Mucosa of rectum (tissue), 2 donors: ENCODE measurements around the gene ARHGDIG.

ENCODE experiments used
- H3K27ac ChIP-seq, 2 donors: one replicate each; pipeline ENCODE4 v1.7.0; 2013; ENCODE audit warnings: inconsistent platforms in 2 of 2, low read depth in 2 of 2, low read length in 2 of 2
- H3K27me3 ChIP-seq, 2 donors: one replicate each; pipeline ENCODE4 v1.7.0; 2013; ENCODE audit warnings: low read length in 2 of 2; ENCODE audit not compliant: control insufficient read depth in 2 of 2, insufficient read depth in 2 of 2
- H3K36me3 ChIP-seq, 2 donors: one replicate each; pipeline ENCODE4 v1.7.0; 2013; ENCODE audit warnings: low read length in 2 of 2; ENCODE audit not compliant: control insufficient read depth in 2 of 2, insufficient read depth in 2 of 2
- H3K4me1 ChIP-seq, 2 donors: one replicate each; pipeline ENCODE4 v1.7.0; 2013; ENCODE audit warnings: low read length in 2 of 2, mild to moderate bottlenecking in 1 of 2; ENCODE audit not compliant: control insufficient read depth in 2 of 2, insufficient read depth in 2 of 2
- H3K4me3 ChIP-seq, 2 donors: one replicate each; pipeline ENCODE4 v1.7.0; 2013; ENCODE audit warnings: low read length in 2 of 2
- H3K9ac ChIP-seq, 2 donors: one replicate each; pipeline ENCODE4 v1.7.0; 2013; ENCODE audit warnings: low read length in 2 of 2, low read depth in 1 of 2, mild to moderate bottlenecking in 1 of 2
- H3K9me3 ChIP-seq, 2 donors: one replicate each; pipeline ENCODE4 v1.7.0; 2013; ENCODE audit warnings: low read length in 2 of 2; ENCODE audit not compliant: control insufficient read depth in 2 of 2
- donor health status: healthy.
- donor health status: Normal muscosa, but diverticular disease.

Gene ARHGDIG

GRCh38 chr16:279531-279930 lies 860 bp upstream of the ARHGDIG start:
- Histone ChIP-seq H3K4me3 (no peak overlapping the region), H3K9ac (no peak overlapping the region), H3K36me3 (no peaks in the 10 kb centered on the region), H3K27me3 (peaks cover 5 to 11% of the 10 kb centered on the region in 2 donors), H3K27ac (no peak overlapping the region), H3K9me3 (no peaks in the 10 kb centered on the region), H3K4me1 (peaks cover 7 to 8% of the 10 kb centered on the region in 2 donors)

GRCh38 chr16:280005-280460 lies 358 bp upstream of the ARHGDIG start:
- no peaks in the 10 kb centered on the region for H3K36me3 ChIP-seq
- H3K27me3 ChIP-seq: peaks cover 4 to 8% of the 10 kb centered on the region in 2 donors
- no peaks in the 10 kb centered on the region for H3K9me3 ChIP-seq
- H3K27ac ChIP-seq: no peak overlapping the region
- H3K9ac ChIP-seq: no peak overlapping the region
- H3K4me1 ChIP-seq: peaks cover 3 to 5% of the 10 kb centered on the region in 2 donors
- no peak overlapping the region for H3K4me3 ChIP-seq

DNA sequence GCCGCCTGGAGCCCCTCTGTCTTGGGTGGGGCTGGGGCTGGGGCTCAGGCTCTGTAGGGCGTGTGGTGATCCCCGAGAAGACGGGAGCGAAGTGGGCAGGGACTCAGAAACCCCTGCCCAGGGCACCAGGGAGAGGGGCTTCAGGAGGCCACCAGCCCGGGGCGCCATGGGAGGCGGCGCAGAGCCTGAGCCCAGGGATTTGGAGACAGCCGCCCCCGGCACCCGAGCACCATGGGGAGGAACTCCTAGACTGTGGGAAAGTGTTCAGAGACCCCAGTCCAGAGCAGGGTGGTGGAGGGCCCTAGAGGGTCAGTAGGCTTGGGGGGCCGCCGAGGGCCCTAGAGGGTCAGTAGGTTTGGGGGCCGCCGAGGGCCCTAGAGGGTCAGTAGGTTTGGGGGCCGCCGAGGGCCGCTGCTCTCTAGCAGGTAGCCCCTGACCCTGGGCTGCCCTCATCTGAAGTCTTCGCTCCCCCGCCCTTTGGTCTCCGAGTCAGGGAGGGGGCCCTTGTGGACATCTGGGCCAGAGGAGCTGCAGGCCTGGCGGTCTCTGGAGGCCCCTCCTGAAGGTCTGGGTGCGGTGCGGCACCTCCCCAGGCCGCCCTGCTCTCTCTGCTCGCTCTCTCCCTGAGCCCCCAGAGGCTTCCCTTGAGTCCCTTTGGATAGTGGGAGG lies 734 bp downstream of the ARHGDIG start:
- Histone ChIP-seq H3K36me3 (no peaks in the 10 kb centered on the region), H3K27me3 (peaks cover 4 to 6% of the 10 kb centered on the region in 2 donors), H3K4me3 (no peak overlapping the region), H3K9ac (no peak overlapping the region), H3K4me1 (peaks cover 0 to 2% of the 10 kb centered on the region in 2 donors), H3K27ac (no peak overlapping the region), H3K9me3 (no peaks in the 10 kb centered on the region)

GRCh38 chr16:281660-282255 lies 1.4 kb downstream of the ARHGDIG start:
- Histone ChIP-seq H3K9me3 (no peaks in the 10 kb centered on the region), H3K27me3 (peaks cover 2 to 3% of the 10 kb centered on the region in 2 donors), H3K4me3 (no peak overlapping the region), H3K36me3 (no peaks in the 10 kb centered on the region), H3K9ac (no peak overlapping the region), H3K4me1 (peaks cover 0 to 2% of the 10 kb centered on the region in 2 donors), H3K27ac (no peak overlapping the region)

DNA sequence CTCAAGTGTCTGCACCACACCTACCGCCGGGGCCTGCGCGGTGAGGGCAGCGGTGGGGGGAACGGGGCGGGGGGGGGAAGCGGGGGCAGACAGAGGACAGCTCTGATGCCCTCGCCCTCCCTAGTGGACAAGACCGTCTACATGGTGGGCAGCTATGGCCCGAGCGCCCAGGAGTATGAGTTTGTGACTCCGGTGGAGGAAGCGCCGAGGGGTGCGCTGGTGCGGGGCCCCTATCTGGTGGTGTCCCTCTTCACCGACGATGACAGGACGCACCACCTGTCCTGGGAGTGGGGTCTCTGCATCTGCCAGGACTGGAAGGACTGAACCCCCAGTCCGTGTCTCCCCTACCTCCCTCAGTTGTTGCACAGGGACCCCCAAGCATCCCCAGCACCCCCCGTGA lies 2.1 kb downstream of the ARHGDIG start:
- H3K36me3 ChIP-seq: no peaks in the 10 kb centered on the region
- H3K4me3 ChIP-seq: no peak overlapping the region
- no peak overlapping the region for H3K27ac ChIP-seq
- H3K9ac ChIP-seq: no peak overlapping the region
- H3K27me3 ChIP-seq: peaks cover 2 to 3% of the 10 kb centered on the region in 2 donors
- peaks cover 0 to 2% of the 10 kb centered on the region in 2 donors for H3K4me1 ChIP-seq
- H3K9me3 ChIP-seq: no peaks in the 10 kb centered on the region

- Histone ChIP-seq H3K4me1 (peaks cover 0 to 2% of the 10 kb centered on the region in 2 donors), H3K4me3 (no peak within 1 kb of the TSS), H3K36me3 (peaks cover 4% of the 10 kb centered on the region in 2 donors), H3K27me3 (peaks cover 2 to 3% of the 10 kb centered on the region in 2 donors), H3K27ac (no peak within 1 kb of the TSS), H3K9me3 (no peaks in the 10 kb centered on the region), H3K9ac (no peak within 1 kb of the TSS)
These were observed 2.8 kb downstream of the ARHGDIG start, which contains the start of gene PDIA2 for GRCh38 chr16:283033-283805. PDIA2 (plus strand) TSS chr16:283164; CDS start chr16:283170, 6 bp downstream.

DNA sequence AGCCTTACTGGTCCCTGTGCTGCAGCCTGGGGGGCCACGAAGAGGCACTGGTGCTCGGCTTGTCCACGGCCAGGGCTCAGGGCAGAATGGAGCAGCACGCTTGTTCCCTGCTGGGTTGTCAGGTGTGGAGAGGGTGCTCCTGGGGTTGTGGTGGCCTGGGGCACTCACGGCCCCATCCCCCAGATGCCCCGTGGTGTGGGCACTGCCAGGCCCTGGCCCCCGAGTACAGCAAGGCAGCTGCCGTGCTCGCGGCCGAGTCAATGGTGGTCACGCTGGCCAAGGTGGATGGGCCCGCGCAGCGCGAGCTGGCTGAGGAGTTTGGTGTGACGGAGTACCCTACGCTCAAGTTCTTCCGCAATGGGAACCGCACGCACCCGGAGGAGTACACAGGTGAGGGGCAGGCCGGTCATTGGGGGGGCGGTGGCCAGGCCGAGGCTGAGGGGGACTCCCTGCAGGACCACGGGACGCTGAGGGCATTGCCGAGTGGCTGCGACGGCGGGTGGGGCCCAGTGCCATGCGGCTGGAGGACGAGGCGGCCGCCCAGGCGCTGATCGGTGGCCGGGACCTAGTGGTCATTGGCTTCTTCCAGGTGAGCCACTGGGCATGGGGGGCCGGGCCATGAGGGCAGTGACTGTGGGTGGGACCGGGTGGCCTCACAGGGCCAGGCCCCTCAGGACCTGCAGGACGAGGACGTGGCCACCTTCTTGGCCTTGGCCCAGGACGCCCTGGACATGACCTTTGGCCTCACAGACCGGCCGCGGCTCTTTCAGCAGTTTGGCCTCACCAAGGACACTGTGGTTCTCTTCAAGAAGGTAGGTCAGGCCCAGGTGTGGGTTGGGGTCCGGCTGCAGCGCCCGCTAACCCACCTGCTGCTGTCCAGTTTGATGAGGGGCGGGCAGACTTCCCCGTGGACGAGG lies 4.1 kb downstream of the ARHGDIG start:
- peaks cover 0 to 3% of the 10 kb centered on the region in 2 donors for H3K27me3 ChIP-seq
- no peak overlapping the region for H3K27ac ChIP-seq
- peaks cover 0 to 2% of the 10 kb centered on the region in 2 donors for H3K4me1 ChIP-seq
- H3K36me3 ChIP-seq: peaks cover 9 to 14% of the 10 kb centered on the region in 2 donors
- no peak overlapping the region for H3K9ac ChIP-seq
- no peak overlapping the region for H3K4me3 ChIP-seq
- no peaks in the 10 kb centered on the region for H3K9me3 ChIP-seq

DNA sequence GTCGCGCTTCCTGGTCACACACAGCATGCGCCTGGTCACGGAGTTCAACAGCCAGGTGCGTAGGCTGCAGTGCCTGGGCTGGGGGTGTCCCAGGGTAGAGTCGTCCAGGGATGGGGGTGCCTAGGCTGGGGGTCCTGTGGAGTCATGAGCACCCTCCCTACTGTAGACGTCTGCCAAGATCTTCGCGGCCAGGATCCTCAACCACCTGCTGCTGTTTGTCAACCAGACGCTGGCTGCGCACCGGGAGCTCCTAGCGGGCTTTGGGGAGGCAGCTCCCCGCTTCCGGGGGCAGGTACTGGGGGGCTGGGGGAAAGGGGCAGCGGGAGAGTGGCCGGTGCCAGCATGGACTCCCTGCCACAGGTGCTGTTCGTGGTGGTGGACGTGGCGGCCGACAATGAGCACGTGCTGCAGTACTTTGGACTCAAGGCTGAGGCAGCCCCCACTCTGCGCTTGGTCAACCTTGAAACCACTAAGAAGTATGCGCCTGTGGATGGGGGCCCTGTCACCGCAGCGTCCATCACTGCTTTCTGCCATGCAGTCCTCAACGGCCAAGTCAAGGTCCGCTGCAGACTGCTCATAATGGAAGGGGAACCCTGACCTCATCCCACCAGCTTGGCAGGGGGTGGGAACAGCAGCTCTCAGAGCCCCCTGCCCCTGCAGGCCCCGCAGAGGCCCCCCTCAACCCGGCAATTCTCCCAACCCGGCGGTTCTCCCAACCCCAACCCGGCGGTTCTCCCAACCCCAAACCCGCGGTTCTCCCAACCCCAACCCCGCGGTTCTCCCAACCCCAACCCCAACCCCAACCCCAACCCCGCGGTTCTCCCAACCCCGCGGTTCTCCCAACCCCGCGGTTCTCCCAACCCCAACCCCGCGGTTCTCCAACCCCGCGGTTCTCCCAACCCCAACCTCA lies 5.0 kb downstream of the ARHGDIG start:
- Histone ChIP-seq H3K27me3 (peaks cover 0 to 3% of the 10 kb centered on the region in 2 donors), H3K27ac (no peak overlapping the region), H3K4me3 (no peak overlapping the region), H3K36me3 (peaks cover 12 to 17% of the 10 kb centered on the region in 2 donors), H3K9ac (no peak overlapping the region), H3K4me1 (peaks cover 0 to 2% of the 10 kb centered on the region in 2 donors), H3K9me3 (no peaks in the 10 kb centered on the region)
